PFSK-1 (cell line): ENCODE measurements around the gene RAP1GDS1.

Experiments
- POLR2AphosphoS5 ChIP-seq: IDR thresholded peaks from 2 replicates; pipeline ENCODE4 v1.6.1; 2012; ENCODE audit warnings: low read depth, mild to moderate bottlenecking, control low read depth, low read length, moderate library complexity
- SIN3A ChIP-seq: IDR thresholded peaks from 2 replicates; pipeline ENCODE4 v1.6.1; 2012; ENCODE audit warnings: mild to moderate bottlenecking, low read length, moderate library complexity, borderline replicate concordance; ENCODE audit not compliant: insufficient read depth
- TAF1 ChIP-seq: IDR thresholded peaks from 2 replicates; pipeline ENCODE4 v1.6.1; 2012; ENCODE audit warnings: low read length, control low read depth, borderline replicate concordance; ENCODE audit not compliant: insufficient read depth
- TF ChIP-seq, protein P1 (sequence below), 2 experiments: IDR thresholded peaks; 2 replicates each; pipeline versions ENCODE4 v1.6.1 to v1.8.0; 2011 to 2012; ENCODE audit warnings: low read depth in 2 of 2, low read length in 2 of 2, control low read depth in 1 of 2, inconsistent platforms in 1 of 2, mild to moderate bottlenecking in 1 of 2, moderate library complexity in 1 of 2; ENCODE audit not compliant: insufficient read depth in 1 of 2

DNA sequence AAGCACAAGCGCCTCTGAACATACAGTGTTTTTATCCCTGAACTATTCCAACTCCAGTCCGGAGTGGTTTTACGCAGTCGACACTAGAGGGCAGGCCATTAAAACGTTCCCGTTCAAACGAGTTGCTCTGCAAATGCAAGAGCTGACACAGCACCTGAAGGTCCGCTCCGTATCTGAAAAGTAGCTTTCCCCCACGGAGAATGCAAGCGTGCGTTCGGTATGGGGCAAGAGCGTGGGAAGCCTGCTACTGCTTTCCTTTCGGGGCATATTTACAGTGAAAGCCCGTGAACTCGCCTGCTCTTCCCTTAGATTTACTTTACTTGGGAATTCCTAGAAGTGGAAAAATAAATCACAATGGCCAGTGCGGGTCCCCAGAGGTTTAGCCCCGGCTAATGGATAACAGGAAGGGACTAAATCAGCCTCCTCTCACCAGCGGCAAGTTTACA, 206.5 kb downstream of the RAP1GDS1 start:
- TF ChIP-seq POLR2AphosphoS5: no peak
- no peak for TF ChIP-seq TAF1
- no peak for TF ChIP-seq SIN3A
- TF ChIP-seq, protein P1, sequence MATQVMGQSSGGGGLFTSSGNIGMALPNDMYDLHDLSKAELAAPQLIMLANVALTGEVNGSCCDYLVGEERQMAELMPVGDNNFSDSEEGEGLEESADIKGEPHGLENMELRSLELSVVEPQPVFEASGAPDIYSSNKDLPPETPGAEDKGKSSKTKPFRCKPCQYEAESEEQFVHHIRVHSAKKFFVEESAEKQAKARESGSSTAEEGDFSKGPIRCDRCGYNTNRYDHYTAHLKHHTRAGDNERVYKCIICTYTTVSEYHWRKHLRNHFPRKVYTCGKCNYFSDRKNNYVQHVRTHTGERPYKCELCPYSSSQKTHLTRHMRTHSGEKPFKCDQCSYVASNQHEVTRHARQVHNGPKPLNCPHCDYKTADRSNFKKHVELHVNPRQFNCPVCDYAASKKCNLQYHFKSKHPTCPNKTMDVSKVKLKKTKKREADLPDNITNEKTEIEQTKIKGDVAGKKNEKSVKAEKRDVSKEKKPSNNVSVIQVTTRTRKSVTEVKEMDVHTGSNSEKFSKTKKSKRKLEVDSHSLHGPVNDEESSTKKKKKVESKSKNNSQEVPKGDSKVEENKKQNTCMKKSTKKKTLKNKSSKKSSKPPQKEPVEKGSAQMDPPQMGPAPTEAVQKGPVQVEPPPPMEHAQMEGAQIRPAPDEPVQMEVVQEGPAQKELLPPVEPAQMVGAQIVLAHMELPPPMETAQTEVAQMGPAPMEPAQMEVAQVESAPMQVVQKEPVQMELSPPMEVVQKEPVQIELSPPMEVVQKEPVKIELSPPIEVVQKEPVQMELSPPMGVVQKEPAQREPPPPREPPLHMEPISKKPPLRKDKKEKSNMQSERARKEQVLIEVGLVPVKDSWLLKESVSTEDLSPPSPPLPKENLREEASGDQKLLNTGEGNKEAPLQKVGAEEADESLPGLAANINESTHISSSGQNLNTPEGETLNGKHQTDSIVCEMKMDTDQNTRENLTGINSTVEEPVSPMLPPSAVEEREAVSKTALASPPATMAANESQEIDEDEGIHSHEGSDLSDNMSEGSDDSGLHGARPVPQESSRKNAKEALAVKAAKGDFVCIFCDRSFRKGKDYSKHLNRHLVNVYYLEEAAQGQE (IDR thresholded peaks at IDR 0.05; ENCODE audit: insufficient read depth in 1 of 2, low read depth in 2 of 2, low read length in 2 of 2): no peak
